ENCODE data around the gene CD70.
"Not testable (repeated sequence)": the region's sequence is repeated elsewhere in the genome, so short reads cannot be mapped to it uniquely, and the experiment has no call there.

CD70 gene

GRCh38 chr19:6597471-6598253 lies 6.7 kb upstream of the CD70 start:
- DNase-seq (ENCODE audit: low read depth) = not testable (repeated sequence)

- DNase-seq (ENCODE audit: low read depth) = no peak
These were observed 5.7 kb upstream of the CD70 start for GRCh38 chr19:6596621-6597020.

DNA sequence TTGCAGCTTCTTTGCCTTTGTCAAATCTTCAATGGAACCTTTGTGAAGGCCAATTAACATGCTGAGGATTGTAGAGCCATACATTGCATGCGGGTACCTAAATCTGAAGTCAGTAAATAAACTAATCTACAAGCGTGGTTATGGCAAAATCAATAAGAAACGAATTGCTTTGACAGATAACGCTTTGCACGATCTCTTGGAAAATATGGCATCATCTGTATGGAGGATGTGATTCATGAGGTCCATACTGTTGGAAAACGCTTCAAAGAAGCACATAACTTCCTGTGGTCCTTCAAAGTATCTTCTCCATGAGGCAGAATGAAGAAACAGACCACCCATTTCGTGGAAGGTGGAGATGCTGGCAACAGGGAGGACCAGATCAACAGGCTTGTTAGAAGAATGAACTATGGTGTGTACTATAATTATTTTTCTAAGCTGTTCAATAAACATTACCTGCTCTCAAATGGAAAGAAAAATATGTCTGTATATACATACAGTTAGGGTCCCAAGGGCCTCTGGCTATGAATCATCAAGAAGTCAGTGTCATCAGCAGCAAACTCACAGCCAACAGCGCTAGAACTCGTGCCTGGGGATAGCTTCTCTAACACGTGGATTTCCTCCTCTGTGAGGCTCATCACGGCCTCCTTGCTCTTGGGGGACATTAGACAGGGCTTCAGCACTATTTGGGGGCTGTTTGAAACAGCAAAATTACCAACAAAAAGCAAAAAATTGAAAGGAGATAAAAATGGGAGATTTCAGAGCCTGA lies 2.9 kb upstream of the CD70 start:
- no peak for DNase-seq (ENCODE audit: low read depth)

- DNase-seq (ENCODE audit: low read depth) = no peak
These were observed 608 bp downstream of the CD70 start for GRCh38 chr19:6590258-6590826.

DNA sequence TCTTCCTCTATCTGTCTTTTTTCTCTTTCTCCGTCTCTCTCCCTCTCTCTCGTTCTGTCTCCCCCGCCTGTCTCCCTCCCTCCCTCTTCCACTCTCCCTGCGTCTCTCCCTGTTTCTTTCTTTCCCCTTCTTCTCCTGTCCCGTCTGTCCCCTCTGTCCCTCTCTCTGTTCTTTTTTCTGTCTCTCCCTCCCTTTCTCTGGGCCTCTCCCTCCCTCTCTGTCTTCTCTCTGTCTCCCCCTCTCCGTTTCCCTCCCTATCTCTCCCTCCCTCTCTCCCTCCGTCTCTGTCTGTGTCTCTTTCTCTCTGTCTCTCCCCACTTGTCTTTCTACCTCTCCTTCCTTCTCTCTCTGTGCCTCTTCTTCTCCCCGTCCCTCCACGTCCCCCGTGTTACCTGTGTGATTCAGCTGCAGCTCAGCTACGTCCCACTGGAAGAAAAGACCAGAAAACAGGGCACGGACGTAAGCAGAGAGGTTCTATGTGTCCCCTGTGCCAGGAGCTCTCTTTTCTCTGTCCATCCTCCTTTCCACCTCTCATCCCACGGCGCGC lies 1.2 kb downstream of the CD70 start:
- no peak for DNase-seq (ENCODE audit: low read depth)

DNA sequence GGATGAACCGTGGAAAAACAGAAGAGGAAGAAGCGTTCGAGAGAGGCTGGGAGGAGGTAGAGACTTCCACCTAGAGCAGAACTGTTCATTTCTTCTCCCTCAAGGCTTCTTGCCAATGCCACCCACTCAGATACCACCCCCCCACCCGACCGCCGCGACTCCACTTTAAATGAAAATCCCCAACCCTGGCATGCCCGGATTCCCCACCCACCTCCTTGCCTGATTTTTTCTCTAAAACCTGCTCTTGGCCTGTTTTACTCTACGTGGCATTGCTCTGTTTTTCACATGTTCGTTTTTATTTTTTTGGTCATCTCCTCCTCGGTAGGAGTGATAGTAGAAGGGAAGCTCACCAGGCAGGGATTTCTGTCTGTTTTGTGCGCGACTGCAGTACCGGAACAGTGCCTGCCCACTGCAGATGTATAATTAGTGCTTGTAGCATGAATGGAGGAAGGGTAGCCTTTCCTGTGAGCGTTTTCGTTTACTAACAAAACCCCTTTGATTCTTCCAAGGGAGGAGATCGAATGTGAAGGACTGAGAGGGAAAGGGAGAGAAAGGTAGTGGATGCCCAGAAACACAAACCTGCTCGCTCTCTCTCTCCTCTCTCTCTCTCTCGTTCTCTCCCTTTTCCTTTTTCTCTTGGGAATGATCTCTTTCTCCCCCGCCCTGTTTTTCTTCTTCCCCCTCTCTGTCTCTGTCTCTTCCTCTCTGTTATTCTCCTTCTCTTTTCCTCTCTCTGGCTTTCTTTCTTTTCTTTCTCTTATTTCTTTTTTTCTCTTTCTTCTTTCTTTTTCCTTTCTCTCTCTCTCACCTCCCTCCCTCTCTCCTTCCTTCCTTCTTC lies 2.2 kb downstream of the CD70 start:
- DNase-seq (ENCODE audit: low read depth) = no peak

- DNase-seq (ENCODE audit: low read depth) = no peak
These were observed 2.9 kb downstream of the CD70 start for GRCh38 chr19:6587998-6588507.

DNA sequence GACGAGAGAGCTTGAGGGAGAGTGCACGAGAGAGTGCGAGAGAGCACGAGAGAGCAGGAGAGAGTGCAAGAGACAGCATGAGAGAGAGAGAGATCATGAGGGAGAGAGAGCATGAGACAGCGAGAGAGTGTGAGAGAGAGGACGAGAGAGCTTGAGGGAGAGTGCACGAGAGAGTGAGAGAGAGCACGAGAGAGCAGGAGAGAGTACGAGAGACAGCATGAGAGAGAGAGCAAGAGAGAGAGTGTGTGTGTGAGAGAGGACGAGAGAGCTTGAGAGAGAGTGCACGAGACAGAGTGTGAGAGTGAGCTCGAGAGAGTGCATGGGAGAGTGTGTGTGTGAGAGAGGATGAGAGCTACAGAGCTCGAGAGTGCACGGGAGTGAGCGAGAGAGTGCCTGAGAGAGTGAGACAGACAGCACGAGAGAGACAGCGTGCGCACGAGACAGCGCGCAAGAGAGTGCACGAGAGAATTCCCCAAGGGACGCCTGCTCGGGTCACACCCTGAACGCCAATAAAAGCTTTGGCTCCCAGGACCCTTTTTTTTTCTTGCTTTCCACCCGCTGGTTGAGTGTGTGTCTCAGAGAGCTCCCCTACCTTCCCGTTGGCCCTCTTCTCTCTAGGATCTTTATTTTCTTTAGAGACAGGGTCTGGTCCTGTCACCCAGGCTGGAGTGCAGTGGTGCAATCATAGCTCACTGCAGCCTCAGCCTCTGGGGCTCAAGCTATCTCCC lies 3.7 kb downstream of the CD70 start:
- no peak for DNase-seq (ENCODE audit: low read depth)

- DNase-seq (ENCODE audit: low read depth) = no peak
These were observed 4.2 kb downstream of the CD70 start for GRCh38 chr19:6586726-6587092.

DNA sequence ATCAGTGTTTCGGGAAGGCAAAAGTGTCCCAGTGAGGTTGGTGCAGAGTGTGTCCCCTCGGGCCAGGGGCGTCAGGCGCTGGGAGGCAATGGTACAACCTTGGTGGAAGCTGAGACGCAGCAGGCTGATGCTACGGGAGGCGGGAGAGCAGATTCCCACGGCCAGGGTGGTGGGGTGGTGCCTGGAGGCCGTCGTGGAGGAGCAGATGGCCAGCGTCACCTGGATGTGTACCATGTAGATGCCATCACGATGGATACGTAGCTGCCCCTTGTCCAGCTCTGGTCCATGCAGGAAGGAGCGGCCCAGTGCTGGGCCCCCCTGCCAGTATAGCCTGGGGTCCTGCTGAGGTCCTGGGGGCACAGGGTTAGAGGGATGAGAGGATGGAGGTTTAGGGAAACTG lies 4.9 kb downstream of the CD70 start:
- DNase-seq (ENCODE audit: low read depth) = no peak

DNA sequence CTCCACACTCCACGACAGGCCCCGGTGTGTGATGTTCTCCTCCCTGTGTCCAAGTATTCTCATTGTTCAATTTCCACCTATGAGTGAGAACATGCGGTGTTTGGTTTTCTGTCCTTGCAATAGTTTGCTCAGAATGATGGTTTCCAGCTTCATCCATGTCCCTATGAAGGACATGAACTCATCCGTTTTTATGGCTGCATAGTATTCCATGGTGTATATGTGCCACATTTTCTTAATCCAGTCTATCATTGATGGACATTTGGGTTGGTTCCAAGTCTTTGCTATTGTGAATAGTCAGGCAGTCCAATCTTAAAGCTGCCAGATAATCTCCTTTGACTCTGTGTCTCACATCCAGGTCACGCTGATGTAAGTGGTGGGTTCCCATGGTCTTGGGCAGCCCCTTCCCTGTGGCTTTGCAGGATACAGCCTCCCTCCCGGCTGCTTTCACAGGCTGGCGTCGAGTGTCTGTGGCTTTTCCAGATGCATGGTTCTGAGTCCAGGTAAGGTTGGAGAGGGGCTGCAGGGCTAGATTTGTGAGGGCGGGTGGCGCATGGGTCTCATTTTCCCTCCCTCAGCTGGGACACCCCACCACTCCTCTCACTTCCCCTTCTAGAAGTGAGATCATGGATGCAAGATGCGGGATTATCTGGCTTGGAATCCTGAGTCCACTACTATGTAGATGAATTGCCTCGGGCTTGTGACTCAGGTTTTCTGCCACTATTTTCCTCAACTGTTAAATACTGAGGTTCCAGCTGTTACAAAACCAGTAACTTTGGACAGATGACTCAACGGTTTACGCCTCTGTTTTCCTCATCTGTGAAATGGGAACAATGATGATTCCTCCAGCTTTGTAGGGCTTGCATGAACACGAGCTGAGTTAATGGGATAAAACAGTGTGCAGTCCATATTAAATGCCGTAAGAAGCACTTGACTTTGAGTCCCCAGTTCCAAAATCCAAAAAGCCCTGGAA lies 8.2 kb downstream of the CD70 start:
- DNase-seq (ENCODE audit: low read depth) = not testable (repeated sequence)

DNA sequence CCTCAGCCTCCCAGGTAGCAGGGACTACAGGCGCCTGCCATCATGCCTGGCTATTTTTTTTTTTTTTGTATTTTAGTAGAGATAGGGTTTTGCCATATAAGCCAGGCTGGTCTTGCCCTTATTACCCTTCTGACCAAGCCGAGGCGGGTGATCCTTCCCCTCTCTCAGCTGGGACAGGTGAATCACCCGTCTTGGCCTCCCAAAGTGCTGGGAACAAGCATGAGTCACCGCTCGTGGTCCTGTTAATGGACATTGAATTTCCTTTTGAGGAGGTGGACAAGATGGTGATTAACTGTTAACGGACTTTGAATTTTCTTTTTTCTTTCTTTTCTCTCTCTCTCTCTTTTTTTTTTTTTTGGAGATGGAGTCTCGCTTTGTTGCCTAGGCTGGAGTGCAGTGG lies 10.6 kb downstream of the CD70 start:
- no peak for DNase-seq (ENCODE audit: low read depth)

DNA sequence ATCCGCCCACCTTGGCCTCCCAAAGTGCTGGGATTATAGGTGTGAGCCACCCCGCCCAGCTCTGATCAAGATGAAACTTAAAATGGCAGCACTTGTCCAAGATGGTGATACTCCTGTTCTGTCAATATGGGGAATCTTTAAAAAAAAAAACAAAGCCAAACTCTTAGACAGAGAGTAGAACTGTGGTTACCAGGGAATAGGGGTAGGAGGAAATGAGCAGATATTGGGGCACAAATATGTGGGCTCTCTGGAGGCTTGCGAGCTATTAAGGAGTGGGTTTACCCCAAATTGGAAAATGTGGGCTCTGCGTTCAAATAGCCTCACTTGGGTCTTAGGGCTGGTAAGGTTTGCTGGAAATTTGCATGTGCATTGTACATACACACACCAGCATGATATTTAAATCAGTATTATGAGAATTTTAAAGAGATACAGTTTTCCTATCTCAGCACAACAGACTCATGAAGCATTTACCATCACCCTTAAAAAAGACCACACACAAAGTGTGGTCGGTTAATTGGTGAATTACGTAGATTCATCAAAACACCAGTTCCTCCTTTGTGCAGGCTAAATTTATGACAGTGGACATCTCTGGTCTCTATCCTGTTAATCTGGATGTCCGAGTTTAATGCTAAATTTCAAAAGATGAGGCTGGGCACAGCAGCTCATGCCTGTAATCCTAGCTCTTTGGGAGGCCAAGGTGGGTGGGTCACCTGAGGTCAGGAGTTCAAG lies 11.3 kb downstream of the CD70 start:
- no peak for DNase-seq (ENCODE audit: low read depth)

GRCh38 chr19:6577476-6578125 lies 13.3 kb downstream of the CD70 start:
- no peak for DNase-seq (ENCODE audit: low read depth)

- DNase-seq (ENCODE audit: low read depth) = no peak
These were observed 14.0 kb downstream of the CD70 start for GRCh38 chr19:6576869-6577475.

DNA sequence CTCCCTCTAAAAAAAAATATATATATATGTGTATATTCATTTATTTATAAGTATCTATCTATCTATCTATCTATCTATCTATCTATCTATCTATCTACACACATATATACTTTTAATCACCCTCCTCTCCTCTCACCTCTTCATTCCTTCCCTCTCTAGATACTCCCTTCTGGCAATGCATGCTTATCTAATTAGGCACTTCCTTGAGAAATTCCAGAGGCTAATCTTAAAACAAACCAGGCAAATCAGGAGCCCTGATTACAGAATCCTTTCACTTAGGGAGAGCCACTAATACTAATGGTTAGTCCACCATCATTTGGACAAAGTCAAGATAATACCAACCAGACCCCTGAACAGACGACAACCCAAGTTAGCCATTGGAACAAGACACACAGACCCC lies 17.6 kb downstream of the CD70 start:
- DNase-seq (ENCODE audit: low read depth) = no peak

GRCh38 chr19:6572217-6572616 lies 18.7 kb downstream of the CD70 start:
- no peak for DNase-seq (ENCODE audit: low read depth)

DNA sequence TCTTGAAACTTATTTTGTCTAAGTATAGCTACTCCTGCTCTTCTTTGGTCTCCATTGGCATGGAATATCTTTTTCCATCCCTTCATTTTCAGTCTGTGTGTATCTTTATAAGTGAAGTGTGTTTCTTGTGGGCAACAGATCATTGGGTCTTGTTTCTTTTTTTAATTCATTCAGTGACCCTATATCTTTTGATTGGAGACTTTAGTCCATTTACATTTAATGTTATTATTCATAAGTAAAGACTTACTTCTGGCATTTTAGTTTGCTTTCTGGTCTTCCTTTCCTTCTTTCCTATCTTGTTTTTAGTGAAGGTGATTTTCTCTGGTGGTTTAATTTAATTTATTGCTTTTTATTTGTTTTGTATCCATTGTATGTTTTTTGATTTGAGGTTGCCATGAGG lies 19.8 kb downstream of the CD70 start:
- no peak for DNase-seq (ENCODE audit: low read depth)
